Stimulated activated memory B cell treated with anti-CD40 and anti-IgM and Interleukin-4, amounts not matched to agents 10 μg/mL and 1 μg/mL and 100 μg/mL, for 72 hours (primary cell): ENCODE data around the gene UNC5A.

Experiments used
- ATAC-seq: fragments of 150-1000 bp; cut with Tn5 transposase; 2 replicates; pipeline ENCODE4 v1.10.0; 2021
- H3K27ac Mint-ChIP-seq: one replicate; pipeline ENCODE4 v1.8.0; 2022; ENCODE audit warnings: mild to moderate bottlenecking, mixed read lengths
- H3K27me3 Mint-ChIP-seq: one replicate; pipeline ENCODE4 v1.8.0; 2022; ENCODE audit warnings: mixed read lengths
- H3K36me3 Mint-ChIP-seq: one replicate; pipeline ENCODE4 v1.8.0; 2022; ENCODE audit warnings: mixed read lengths
- H3K4me1 Mint-ChIP-seq: one replicate; pipeline ENCODE4 v1.8.0; 2022; ENCODE audit warnings: mixed read lengths
- H3K4me3 Mint-ChIP-seq: one replicate; pipeline ENCODE4 v1.8.0; 2022; ENCODE audit warnings: mild to moderate bottlenecking, moderate library complexity, mixed read lengths
- H3K9me3 Mint-ChIP-seq: one replicate; pipeline ENCODE4 v1.8.0; 2022; ENCODE audit warnings: mixed read lengths

UNC5A gene

DNA sequence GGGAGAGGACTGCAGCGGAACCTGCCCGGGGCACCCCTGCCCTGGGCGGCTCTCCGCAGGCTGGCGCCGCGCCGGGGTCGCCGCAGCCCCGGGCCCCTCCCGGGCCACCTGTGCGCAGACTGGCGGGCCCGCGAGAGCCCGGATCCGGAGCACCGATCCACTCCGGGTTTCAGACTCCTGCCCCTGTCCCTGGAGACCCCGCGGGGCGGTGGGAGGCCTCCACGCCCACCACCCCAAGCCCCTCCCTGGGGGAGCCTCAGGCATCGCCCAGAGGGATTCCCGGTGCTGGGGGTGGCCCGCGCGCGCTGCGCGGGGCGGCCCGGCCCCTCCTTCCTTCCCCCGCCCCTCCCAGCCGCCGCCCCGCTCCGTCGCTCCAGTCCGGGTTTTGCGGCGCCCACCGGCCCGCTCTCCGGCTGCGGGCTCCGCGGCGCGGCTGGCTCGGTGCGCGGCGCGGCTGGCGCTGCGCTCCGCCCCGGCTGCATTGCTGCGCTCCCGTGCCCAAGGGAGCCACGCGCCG lies at the start of gene UNC5A:
Gene UNC5A (plus strand): TSS at position 479 of the 517 bp plus-strand sequence. CDS start 192 bp downstream, outside the sequence.
- Mint-ChIP-seq H3K27me3 (peaks cover 86% of the 10 kb centered on the region), H3K36me3 (no peaks in the 10 kb centered on the region)

DNA sequence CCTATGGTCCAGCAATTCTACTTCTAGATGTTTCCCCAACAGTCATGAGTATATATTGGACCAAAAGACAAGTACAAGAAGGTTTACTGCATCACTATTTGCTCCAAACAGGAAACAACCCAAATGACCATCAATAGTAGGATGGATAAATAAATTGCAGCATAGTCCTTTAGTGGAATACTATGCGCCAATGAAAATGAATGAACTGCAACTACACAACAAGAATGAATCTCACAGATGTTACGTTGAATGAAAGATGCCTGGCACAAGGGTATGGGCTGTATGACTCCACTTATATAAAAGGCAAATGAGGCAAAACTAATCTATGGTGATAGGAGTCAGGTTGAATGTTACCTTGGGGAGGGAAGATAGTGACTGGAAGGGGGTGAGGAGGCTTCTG lies 48.6 kb upstream of the UNC5A start:
- Mint-ChIP-seq H3K9me3 (peaks cover 30% of the 10 kb centered on the region), H3K36me3 (peaks cover 8% of the 10 kb centered on the region), H3K27ac (no peak overlapping the region), H3K4me1 (no peaks in the 10 kb centered on the region), H3K27me3 (peaks cover 36% of the 10 kb centered on the region), H3K4me3 (no peak overlapping the region)
- ATAC-seq = no peak

More for the DNA sequence above, at the start of gene UNC5A:
- peak within 1 kb of the TSS; percentile 66 for H3K4me3 Mint-ChIP-seq
- H3K27ac Mint-ChIP-seq = no peak within 1 kb of the TSS
- no peaks in the 10 kb centered on the region for H3K9me3 Mint-ChIP-seq
- ATAC-seq = no peak
- peaks cover 23% of the 10 kb centered on the region for H3K4me1 Mint-ChIP-seq

GRCh38 chr5:176762489-176762888 lies 47.9 kb upstream of the UNC5A start:
- no peak for ATAC-seq
- H3K36me3 Mint-ChIP-seq = peaks cover 8% of the 10 kb centered on the region
- H3K27ac Mint-ChIP-seq = no peak overlapping the region
- no peak overlapping the region for H3K4me3 Mint-ChIP-seq
- H3K9me3 Mint-ChIP-seq = peaks cover 29% of the 10 kb centered on the region
- no peaks in the 10 kb centered on the region for H3K4me1 Mint-ChIP-seq
- peaks cover 37% of the 10 kb centered on the region for H3K27me3 Mint-ChIP-seq

DNA sequence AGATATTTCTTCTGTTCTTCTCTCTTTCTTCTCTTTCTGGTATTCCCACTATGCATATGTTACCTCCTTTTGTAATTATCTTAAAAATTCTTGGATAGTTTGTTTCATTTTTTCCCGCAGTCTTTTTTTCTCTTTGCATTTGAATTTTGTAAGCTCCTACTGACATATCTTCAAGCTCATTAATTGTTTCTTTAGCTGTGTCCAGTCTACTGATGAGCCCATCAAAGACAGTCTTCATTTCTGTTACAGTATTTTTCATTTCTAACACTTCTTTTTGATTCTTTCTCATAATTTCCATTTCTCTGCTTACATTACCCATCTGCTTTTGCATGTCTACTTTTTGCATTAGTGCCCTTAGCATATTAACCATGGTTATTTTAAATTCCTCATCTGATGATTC lies 44.7 kb upstream of the UNC5A start:
- Mint-ChIP-seq H3K36me3 (peaks cover 8% of the 10 kb centered on the region), H3K9me3 (peaks cover 27% of the 10 kb centered on the region), H3K4me3 (no peak overlapping the region), H3K27me3 (peaks cover 62% of the 10 kb centered on the region), H3K27ac (no peak overlapping the region), H3K4me1 (no peaks in the 10 kb centered on the region)
- no peak for ATAC-seq

GRCh38 chr5:176768174-176768970 lies 42.0 kb upstream of the UNC5A start:
- ATAC-seq = no peak
- H3K27me3 Mint-ChIP-seq = peaks cover 74% of the 10 kb centered on the region
- peaks cover 22% of the 10 kb centered on the region for H3K9me3 Mint-ChIP-seq
- H3K4me1 Mint-ChIP-seq = no peaks in the 10 kb centered on the region
- H3K4me3 Mint-ChIP-seq = no peak overlapping the region
- H3K27ac Mint-ChIP-seq = no peak overlapping the region
- H3K36me3 Mint-ChIP-seq = peaks cover 8% of the 10 kb centered on the region

DNA sequence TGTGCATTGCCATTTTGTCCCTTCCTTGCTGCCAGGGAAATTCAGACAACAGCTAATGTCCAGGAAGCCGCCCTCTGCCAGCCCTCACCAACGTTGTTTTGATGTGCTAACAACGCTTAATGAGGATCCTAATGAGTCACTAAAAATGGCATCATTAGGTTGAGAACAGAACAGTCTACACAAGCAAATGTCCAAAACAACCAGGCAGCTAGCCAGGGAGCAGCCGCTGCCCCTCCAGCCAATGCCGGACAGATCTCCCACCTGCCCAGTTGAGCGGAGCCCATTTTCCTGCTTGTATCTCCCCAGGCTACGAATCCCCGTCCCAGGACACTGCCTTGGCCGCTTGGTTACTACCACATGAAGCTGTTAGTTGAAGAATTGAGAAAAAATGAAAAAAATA lies 40.4 kb upstream of the UNC5A start:
- ATAC-seq = no peak
- Mint-ChIP-seq H3K4me3 (no peak overlapping the region), H3K9me3 (peaks cover 12% of the 10 kb centered on the region), H3K4me1 (no peaks in the 10 kb centered on the region), H3K27ac (no peak overlapping the region), H3K27me3 (peaks cover 70% of the 10 kb centered on the region), H3K36me3 (peaks cover 8% of the 10 kb centered on the region)

DNA sequence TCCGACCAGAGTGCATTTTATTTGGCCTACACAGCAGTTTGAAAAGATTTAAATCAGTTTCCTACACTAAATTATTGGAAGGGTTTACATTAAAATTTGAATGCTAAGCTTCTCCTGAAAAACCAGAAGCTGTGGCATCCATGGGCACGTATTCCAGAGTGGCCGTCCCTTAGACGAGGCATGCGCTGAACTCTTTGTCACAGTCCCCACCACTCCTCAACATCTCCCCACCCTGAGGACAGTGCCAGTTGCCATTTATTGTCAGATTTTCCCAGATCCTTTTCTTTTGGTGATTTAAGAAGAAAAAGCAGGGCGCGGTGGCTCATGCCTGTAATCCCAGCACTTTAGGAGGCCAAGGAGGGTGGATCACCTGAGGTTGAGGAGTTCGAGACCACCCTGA lies 39.9 kb upstream of the UNC5A start:
- peaks cover 70% of the 10 kb centered on the region for H3K27me3 Mint-ChIP-seq
- no peaks in the 10 kb centered on the region for H3K4me1 Mint-ChIP-seq
- peaks cover 6% of the 10 kb centered on the region for H3K9me3 Mint-ChIP-seq

DNA sequence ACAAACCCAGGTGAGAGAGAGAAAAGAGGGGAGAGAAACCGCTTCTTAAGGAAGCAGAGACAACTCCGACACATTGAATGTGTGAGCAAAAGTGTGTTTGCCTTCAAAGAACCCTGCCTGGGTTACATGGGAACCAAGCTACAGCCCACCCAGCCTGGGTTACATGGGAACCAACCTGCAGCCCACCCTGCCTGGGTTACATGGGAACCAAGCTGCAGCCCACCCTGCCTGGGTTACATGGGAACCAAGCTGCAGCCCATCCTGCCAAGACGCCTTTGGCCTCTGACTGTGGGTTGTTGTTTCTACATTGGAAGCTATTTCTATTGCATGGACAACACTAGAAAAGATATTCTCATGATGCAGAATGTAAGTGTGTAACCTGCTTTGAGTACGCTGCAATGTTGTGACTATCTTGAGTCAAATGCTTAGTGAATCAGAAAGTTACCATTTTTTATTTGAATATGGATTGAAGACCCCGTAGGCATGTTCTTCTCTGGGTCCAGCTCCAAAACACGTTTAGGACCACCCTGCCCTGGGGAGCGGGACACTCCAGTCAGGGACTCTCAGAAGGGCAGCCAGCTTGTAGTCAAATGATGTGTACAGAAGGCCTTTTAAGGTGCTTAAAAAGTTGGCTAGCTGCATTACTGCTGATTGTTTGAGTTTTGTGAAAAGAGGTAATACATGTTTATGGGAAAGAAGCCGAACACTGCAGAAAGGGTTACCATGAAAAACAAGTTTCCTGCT lies 39.1 kb upstream of the UNC5A start:
- H3K27ac Mint-ChIP-seq = no peak overlapping the region
- no peak overlapping the region for H3K4me3 Mint-ChIP-seq
- ATAC-seq = no peak
- peaks cover 75% of the 10 kb centered on the region for H3K27me3 Mint-ChIP-seq
- no peaks in the 10 kb centered on the region for H3K36me3 Mint-ChIP-seq
- H3K4me1 Mint-ChIP-seq = no peaks in the 10 kb centered on the region
- H3K9me3 Mint-ChIP-seq = no peaks in the 10 kb centered on the region

More for the DNA sequence above, 39.9 kb upstream of the UNC5A start:
- H3K4me3 Mint-ChIP-seq = no peak overlapping the region
- peaks cover 4% of the 10 kb centered on the region for H3K36me3 Mint-ChIP-seq
- no peak for ATAC-seq
- H3K27ac Mint-ChIP-seq = no peak overlapping the region

DNA sequence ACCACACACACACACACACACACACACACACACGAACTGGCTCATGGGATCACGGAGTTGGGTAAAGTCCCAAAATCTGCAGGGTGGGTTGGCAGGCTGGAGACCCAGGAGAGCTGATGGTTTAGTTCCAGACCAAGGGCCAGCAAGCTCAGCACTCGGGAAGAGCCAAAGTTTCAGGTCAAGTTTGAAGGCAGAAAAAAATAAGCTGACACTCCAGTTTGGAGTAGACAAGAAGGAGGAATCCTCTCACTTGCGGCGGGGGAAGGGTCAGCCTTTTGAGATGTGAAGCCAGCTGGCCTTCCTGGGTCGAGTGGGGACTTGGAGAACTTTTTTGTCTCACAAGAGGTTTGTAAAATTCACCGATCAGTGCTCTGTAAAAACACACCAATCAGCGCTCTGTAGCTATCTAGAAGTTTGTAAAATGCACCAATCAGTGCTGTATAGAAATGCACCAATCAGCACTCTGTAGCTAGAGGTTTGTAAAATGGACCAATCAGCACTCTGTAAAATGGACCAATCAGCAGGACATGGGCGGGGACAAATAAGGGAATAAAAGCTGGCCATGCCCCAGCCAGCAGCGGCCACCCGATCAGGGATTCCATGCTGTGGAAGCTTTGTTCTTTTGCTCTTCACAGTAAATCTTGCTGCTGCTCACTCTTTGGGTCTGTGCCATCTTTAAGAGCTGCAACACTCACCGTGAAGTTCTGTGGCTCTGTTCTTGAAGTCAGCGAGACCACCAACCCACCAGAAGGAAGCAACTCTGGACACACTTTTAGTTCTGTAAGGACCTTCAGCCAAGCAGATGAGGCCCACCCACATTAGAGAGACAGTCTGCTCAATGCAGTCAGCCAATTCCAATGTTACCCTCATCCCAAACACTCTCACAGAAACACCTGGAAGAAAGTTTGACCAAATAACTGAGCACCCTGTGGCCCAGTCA lies 37.8 kb upstream of the UNC5A start:
- H3K27ac Mint-ChIP-seq = no peak overlapping the region
- no peak overlapping the region for H3K4me3 Mint-ChIP-seq
- no peaks in the 10 kb centered on the region for H3K9me3 Mint-ChIP-seq
- H3K27me3 Mint-ChIP-seq = peaks cover 75% of the 10 kb centered on the region
- no peaks in the 10 kb centered on the region for H3K36me3 Mint-ChIP-seq
- H3K4me1 Mint-ChIP-seq = no peaks in the 10 kb centered on the region
- no peak for ATAC-seq

- no peak overlapping the region for H3K27ac Mint-ChIP-seq
- no peaks in the 10 kb centered on the region for H3K4me1 Mint-ChIP-seq
- no peaks in the 10 kb centered on the region for H3K9me3 Mint-ChIP-seq
- ATAC-seq = no peak
- peaks cover 68% of the 10 kb centered on the region for H3K27me3 Mint-ChIP-seq
- H3K4me3 Mint-ChIP-seq = no peak overlapping the region
- H3K36me3 Mint-ChIP-seq = no peaks in the 10 kb centered on the region
These were observed 36.8 kb upstream of the UNC5A start for GRCh38 chr5:176773408-176774035.

DNA sequence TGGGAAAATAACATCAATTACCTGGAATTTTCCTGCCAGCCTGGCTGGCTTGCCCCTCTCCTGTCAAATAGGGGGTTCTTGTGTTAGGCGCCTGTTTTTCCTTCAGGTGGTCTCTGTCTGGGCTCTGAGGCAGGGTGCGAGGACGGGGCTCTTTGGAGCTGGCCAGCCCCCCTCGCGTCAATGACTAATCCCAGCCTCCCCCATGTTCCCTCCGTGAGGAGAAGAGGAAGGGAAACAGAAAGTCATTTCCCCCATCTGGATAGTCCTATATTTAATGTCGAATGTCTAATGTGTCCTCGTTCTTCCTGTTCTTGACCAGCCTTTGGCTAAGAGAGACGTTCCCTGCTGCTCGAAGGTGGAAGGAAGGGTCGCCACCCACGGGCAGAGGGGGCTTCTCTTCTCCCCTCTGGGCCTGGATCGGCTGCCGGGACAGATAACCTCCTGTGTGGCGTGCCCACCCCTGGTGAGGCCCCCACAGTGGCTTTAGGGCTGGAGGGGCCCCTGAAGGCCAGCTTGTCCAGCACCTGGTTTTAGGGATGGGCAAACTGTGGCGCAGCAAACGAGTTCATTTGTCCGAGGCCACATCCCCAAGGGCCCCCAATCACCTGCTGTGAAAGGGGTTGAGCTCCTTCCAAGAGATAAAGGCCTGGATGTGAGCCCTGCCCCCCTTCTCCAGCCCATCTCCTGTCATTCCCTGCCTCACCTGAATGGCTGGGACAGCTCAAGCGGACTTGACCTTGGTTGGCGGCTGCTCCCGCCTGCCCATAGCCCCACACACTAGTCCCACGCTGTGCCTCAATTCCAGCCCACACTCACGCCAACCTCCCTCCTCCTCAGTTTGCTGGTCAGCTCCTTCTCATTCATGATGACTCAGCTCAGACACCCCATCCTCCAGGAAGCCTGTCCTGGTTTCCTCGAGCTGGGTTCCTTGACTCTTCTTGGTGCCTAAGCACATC lies 35.9 kb upstream of the UNC5A start:
- Mint-ChIP-seq H3K27me3 (peaks cover 67% of the 10 kb centered on the region), H3K4me1 (no peaks in the 10 kb centered on the region)

GRCh38 chr5:176775409-176775808 lies 35.0 kb upstream of the UNC5A start:
- Mint-ChIP-seq H3K27me3 (peaks cover 67% of the 10 kb centered on the region), H3K4me3 (no peak overlapping the region), H3K27ac (no peak overlapping the region), H3K36me3 (no peaks in the 10 kb centered on the region), H3K4me1 (no peaks in the 10 kb centered on the region), H3K9me3 (no peaks in the 10 kb centered on the region)
- no peak for ATAC-seq

More for the DNA sequence above, 35.9 kb upstream of the UNC5A start:
- Mint-ChIP-seq H3K27ac (no peak overlapping the region), H3K9me3 (no peaks in the 10 kb centered on the region), H3K4me3 (no peak overlapping the region), H3K36me3 (no peaks in the 10 kb centered on the region)
- ATAC-seq = no peak

DNA sequence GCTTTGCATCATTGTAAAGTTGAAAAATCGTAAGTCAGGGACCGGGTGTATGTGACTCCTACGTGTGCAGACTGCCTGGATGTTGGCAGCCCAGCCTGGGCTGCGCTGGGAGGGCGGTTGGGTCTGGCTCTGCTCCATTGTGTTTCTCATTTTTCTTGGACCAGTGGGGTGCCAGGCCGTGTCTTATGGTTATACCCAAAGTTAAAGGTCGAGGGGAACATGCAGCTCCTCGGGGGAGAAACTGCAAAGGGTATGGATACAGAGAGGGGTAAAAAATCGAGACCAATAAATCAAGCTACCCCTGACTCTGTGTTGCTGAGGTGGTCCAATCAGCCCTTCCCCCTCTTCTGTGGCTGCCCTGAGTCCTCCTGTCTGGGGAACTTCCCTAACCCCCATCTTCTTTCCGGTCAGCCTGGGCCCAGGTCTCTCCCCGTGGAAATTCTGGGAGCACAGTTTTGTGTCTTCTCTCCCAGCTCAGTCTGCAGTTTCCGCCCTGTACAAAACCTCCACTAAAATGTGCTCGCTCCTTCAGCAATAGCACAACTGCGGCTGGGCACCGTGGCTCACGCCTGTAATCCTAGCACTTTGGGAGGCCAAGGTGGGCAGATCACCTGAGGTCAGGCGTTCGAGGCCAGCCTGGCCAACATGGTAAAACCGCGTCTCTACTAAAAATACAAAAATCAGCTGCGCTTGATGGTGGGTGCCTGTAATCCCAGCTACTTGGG lies 34.1 kb upstream of the UNC5A start:
- Mint-ChIP-seq H3K9me3 (no peaks in the 10 kb centered on the region), H3K4me1 (no peaks in the 10 kb centered on the region), H3K27me3 (peaks cover 67% of the 10 kb centered on the region), H3K36me3 (no peaks in the 10 kb centered on the region), H3K27ac (no peak overlapping the region), H3K4me3 (no peak overlapping the region)
- no peak for ATAC-seq
